HG02623 (cell line): ENCODE measurements around the gene EVPL.
"Not testable (repeated sequence)": the region's sequence is repeated elsewhere in the genome, so short reads cannot be mapped to it uniquely, and the experiment has no call there.

ENCODE experiments used
- ATAC-seq: cut with Tn5 transposase; IDR thresholded peaks from one replicate; pipeline ENCODE4 v1.9.1; 2021; ENCODE audit warnings: moderate library complexity; ENCODE audit not compliant: unreplicated experiment

EVPL gene

GRCh38 chr17:75970626-75971025, 56.5 kb downstream of the EVPL start:
- no peak for ATAC-seq

- no peak for ATAC-seq
These were observed 57.0 kb downstream of the EVPL start for GRCh38 chr17:75970011-75970523.

DNA sequence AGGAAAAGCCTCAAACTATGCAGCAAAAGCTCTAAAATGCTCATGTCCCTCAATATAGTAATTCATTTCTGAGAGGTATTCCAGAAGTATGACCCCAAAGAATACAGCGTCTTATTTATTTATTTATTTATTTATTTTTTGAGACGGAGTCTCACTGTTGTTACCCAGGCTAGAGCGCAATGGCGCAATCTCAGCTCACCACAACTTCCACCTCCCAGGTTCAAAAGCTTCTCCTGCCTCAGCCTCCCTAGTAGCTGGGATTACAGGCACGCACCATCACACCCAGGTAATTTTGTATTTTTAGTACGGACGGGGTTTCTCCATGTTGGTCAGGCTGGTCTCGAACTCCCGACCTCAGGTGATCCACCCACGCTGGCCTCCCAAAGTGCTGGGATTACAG, 58.1 kb downstream of the EVPL start:
- ATAC-seq = not testable (repeated sequence)

GRCh38 chr17:75965468-75965867, 61.6 kb downstream of the EVPL start:
- ATAC-seq = no peak

DNA sequence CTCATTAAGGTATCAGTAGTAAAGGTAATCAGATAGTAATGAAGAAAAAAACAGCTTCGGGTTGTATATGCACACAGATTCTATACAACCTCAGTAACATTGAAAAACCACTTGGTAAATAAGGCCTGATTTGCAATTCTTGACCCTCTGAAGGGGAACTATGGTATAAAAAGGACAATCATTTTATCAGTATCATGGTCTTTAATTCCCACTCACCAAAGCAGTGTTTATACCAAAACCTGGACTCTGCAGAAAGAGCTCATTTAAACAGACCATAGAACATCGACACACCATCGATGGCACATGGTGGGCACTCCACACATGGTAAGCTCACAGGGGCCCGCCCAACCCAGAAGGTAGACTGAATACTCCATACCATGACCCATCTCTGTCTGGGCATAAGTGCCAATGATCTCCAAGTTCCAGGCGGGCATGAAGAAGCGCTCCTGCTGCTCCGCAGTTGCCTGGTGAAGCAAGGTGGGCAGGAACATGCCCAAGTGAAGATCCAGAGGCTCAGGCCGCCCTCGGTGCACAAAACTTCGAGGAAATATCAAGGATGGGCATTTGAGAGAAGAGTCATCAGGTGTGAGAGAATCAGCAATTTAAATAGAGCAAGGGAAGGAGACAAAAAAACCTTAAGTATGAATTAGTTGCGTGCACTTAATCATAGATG, 67.1 kb downstream of the EVPL start:
- no peak for ATAC-seq

DNA sequence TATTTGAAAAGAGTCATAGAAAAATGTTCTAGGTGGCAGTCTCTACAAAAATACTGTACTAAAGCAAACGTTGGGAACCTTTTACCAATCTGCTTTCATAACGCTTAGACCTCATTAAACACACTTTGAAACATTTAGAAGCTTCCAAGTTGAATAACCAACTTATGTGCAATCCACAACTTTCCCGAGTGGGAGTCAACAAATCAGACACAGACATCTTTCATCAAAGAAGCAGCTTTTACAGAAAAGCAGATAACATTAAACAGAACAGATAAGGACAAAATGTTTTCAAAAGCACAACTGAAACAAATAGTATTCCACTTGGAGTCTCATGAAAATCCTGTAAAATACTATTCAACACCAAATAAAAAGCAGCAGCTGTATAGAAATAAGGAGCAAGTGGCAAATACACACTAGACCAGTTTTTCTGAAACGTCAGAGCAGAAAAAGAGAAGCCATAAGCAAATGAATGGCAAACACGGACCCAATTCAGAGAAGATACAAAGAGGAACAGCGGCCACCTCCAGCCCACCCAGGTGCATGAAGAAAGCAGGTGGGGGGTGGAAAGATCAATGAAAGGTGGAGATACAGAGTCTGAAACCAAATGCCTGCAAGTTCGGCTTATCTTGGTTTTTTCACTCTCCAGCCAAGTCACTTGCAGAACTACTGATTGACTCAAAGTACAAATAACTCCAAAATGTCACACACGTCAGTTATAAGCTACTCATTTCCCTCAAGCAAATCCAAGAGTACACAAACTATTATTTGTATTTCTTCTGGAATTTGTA, 67.9 kb downstream of the EVPL start:
- ATAC-seq = no peak
